Stimulated activated effector memory CD8-positive, alpha-beta T cell treated with anti-CD3 and anti-CD28 coated beads, Interleukin-12 subunit alpha, Interleukin-12 subunit beta, amount 100 ng/mL, for 72 hours (primary cell): ENCODE results near the gene BBLN.

Source experiments
- ATAC-seq: fragments of 150-1000 bp; cut with Tn5 transposase; 2 replicates; pipeline ENCODE4 v1.10.0; 2021
- DNase-seq, 2 donors: peaks; one replicate each; pipeline ENCODE4 v3.0.0; 2021 to 2022; ENCODE audit warnings: low spot score in 2 of 2
- H3K27ac Mint-ChIP-seq: one replicate; pipeline ENCODE4 v1.8.0; 2022; ENCODE audit warnings: mild to moderate bottlenecking, mixed read lengths
- H3K36me3 Mint-ChIP-seq: one replicate; pipeline ENCODE4 v1.8.0; 2022; ENCODE audit warnings: mild to moderate bottlenecking, mixed read lengths
- H3K4me1 Mint-ChIP-seq: one replicate; pipeline ENCODE4 v1.8.0; 2022; ENCODE audit warnings: mixed read lengths
- H3K4me3 Mint-ChIP-seq: one replicate; pipeline ENCODE4 v1.8.0; 2022; ENCODE audit warnings: mild to moderate bottlenecking, mixed read lengths
- H3K9me3 Mint-ChIP-seq: one replicate; pipeline ENCODE4 v1.8.0; 2022; ENCODE audit warnings: mixed read lengths

The BBLN gene

GRCh38 chr9:128162215-128163026 is 2.4 kb downstream of the BBLN start:
- Mint-ChIP-seq H3K4me3 (peak overlapping the region; percentile 72), H3K9me3 (no peaks in the 10 kb centered on the region), H3K27ac (no peak overlapping the region), H3K4me1 (peaks cover 25% of the 10 kb centered on the region), H3K36me3 (peaks cover 61% of the 10 kb centered on the region)
- ATAC-seq (no peak), DNase-seq (no peak)

- H3K27ac Mint-ChIP-seq = no peak overlapping the region
- no peaks in the 10 kb centered on the region for H3K9me3 Mint-ChIP-seq
- no peak for ATAC-seq
- no peak for DNase-seq
- peaks cover 25% of the 10 kb centered on the region for H3K4me1 Mint-ChIP-seq
- no peak overlapping the region for H3K4me3 Mint-ChIP-seq
- peaks cover 68% of the 10 kb centered on the region for H3K36me3 Mint-ChIP-seq
Measured at GRCh38 chr9:128163027-128163515, 3.0 kb downstream of the BBLN start.

- Mint-ChIP-seq H3K4me3 (no peak overlapping the region), H3K36me3 (peaks cover 74% of the 10 kb centered on the region), H3K27ac (peak overlapping the region; percentile 23), H3K4me1 (peaks cover 25% of the 10 kb centered on the region), H3K9me3 (no peaks in the 10 kb centered on the region)
- DNase-seq (no peak), ATAC-seq (no peak)
Measured at GRCh38 chr9:128163523-128164306, 3.6 kb downstream of the BBLN start.

GRCh38 chr9:128164307-128164885 is 4.3 kb downstream of the BBLN start:
- no peak overlapping the region for H3K4me3 Mint-ChIP-seq
- H3K4me1 Mint-ChIP-seq = peaks cover 21% of the 10 kb centered on the region
- no peak for DNase-seq
- H3K9me3 Mint-ChIP-seq = no peaks in the 10 kb centered on the region
- no peak for ATAC-seq
- H3K36me3 Mint-ChIP-seq = peaks cover 81% of the 10 kb centered on the region
- H3K27ac Mint-ChIP-seq = peak overlapping the region; percentile 23

- peaks cover 92% of the 10 kb centered on the region for H3K36me3 Mint-ChIP-seq
- no peak overlapping the region for H3K4me3 Mint-ChIP-seq
- peak overlapping the region; percentile 48 for H3K27ac Mint-ChIP-seq
- DNase-seq (no peak), ATAC-seq (no peak)
- no peaks in the 10 kb centered on the region for H3K9me3 Mint-ChIP-seq
- peaks cover 15% of the 10 kb centered on the region for H3K4me1 Mint-ChIP-seq
Measured at GRCh38 chr9:128166169-128166568, 6.1 kb downstream of the BBLN start.

- Mint-ChIP-seq H3K4me3 (no peak overlapping the region), H3K27ac (peak overlapping the region; percentile 90), H3K4me1 (peaks cover 8% of the 10 kb centered on the region), H3K9me3 (no peaks in the 10 kb centered on the region), H3K36me3 (peaks cover 88% of the 10 kb centered on the region)
- no peak for ATAC-seq
- DNase-seq = no peak
Measured at GRCh38 chr9:128167209-128167608, 7.1 kb downstream of the BBLN start.

- no peaks in the 10 kb centered on the region for H3K4me1 Mint-ChIP-seq
- DNase-seq = no peak
- peaks cover 84% of the 10 kb centered on the region for H3K36me3 Mint-ChIP-seq
- H3K27ac Mint-ChIP-seq = no peak overlapping the region
- no peak for ATAC-seq
- no peaks in the 10 kb centered on the region for H3K9me3 Mint-ChIP-seq
- H3K4me3 Mint-ChIP-seq = no peak overlapping the region
Measured at GRCh38 chr9:128168731-128169308, 8.8 kb downstream of the BBLN start.

GRCh38 chr9:128169492-128169891 is 9.4 kb downstream of the BBLN start:
- Mint-ChIP-seq H3K4me1 (no peaks in the 10 kb centered on the region), H3K4me3 (no peak overlapping the region), H3K36me3 (peaks cover 84% of the 10 kb centered on the region), H3K9me3 (no peaks in the 10 kb centered on the region), H3K27ac (no peak overlapping the region)
- ATAC-seq = no peak
- no peak for DNase-seq

GRCh38 chr9:128169925-128170324 is 9.9 kb downstream of the BBLN start:
- Mint-ChIP-seq H3K36me3 (peaks cover 84% of the 10 kb centered on the region), H3K4me1 (no peaks in the 10 kb centered on the region), H3K27ac (no peak overlapping the region), H3K4me3 (no peak overlapping the region), H3K9me3 (no peaks in the 10 kb centered on the region)
- ATAC-seq (no peak), DNase-seq (no peak)

GRCh38 chr9:128174062-128174461 is 14.0 kb downstream of the BBLN start:
- ATAC-seq (no peak), DNase-seq (no peak)
- H3K4me1 Mint-ChIP-seq = no peaks in the 10 kb centered on the region
- H3K4me3 Mint-ChIP-seq = no peak overlapping the region
- no peaks in the 10 kb centered on the region for H3K9me3 Mint-ChIP-seq
- peaks cover 78% of the 10 kb centered on the region for H3K36me3 Mint-ChIP-seq
- H3K27ac Mint-ChIP-seq = no peak overlapping the region

GRCh38 chr9:128175102-128175563 is 15.1 kb downstream of the BBLN start:
- Mint-ChIP-seq H3K4me1 (no peaks in the 10 kb centered on the region), H3K36me3 (peaks cover 78% of the 10 kb centered on the region), H3K27ac (no peak overlapping the region), H3K4me3 (no peak overlapping the region), H3K9me3 (no peaks in the 10 kb centered on the region)
- no peak for ATAC-seq
- no peak for DNase-seq

- no peaks in the 10 kb centered on the region for H3K4me1 Mint-ChIP-seq
- H3K27ac Mint-ChIP-seq = peak overlapping the region; percentile 29
- ATAC-seq (no peak), DNase-seq (no peak)
- H3K36me3 Mint-ChIP-seq = peaks cover 78% of the 10 kb centered on the region
- no peak overlapping the region for H3K4me3 Mint-ChIP-seq
- H3K9me3 Mint-ChIP-seq = no peaks in the 10 kb centered on the region
Measured at GRCh38 chr9:128175726-128176125, 15.7 kb downstream of the BBLN start.

- peaks cover 15% of the 10 kb centered on the region for H3K4me1 Mint-ChIP-seq
- ATAC-seq (no peak), DNase-seq (no peak)
- H3K9me3 Mint-ChIP-seq = no peaks in the 10 kb centered on the region
- H3K36me3 Mint-ChIP-seq = peaks cover 84% of the 10 kb centered on the region
- H3K27ac Mint-ChIP-seq = no peak overlapping the region
- H3K4me3 Mint-ChIP-seq = no peak overlapping the region
Measured at GRCh38 chr9:128178806-128179431, 18.9 kb downstream of the BBLN start.

- Mint-ChIP-seq H3K9me3 (no peaks in the 10 kb centered on the region), H3K27ac (no peak overlapping the region), H3K36me3 (peaks cover 84% of the 10 kb centered on the region), H3K4me1 (peaks cover 18% of the 10 kb centered on the region), H3K4me3 (no peak overlapping the region)
- DNase-seq (no peak), ATAC-seq (no peak)
Measured at GRCh38 chr9:128180001-128180400, 19.9 kb downstream of the BBLN start.

GRCh38 chr9:128180447-128180846 is 20.4 kb downstream of the BBLN start:
- Mint-ChIP-seq H3K9me3 (no peaks in the 10 kb centered on the region), H3K27ac (no peak overlapping the region), H3K36me3 (peaks cover 84% of the 10 kb centered on the region), H3K4me1 (peaks cover 19% of the 10 kb centered on the region), H3K4me3 (no peak overlapping the region)
- DNase-seq = no peak
- no peak for ATAC-seq
